ENCODE results near the gene CHSY1.

Gene CHSY1

DNA sequence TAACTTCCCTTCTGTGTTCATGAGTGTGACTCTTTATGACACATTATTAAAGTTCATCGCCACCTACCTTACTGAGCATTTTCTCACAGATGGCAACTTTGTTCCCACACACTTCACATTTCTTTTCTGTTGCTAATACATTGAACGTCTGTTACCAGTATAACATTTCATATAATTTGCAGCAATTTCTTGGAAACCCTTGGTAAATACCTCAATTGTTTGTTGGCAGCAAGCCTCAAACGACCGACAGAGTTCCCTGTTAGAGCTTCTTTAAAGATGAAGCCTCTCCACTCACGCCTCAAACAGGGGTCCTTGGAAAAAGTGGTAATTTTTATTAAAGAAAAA lies 3.2 kb upstream of the CHSY1 start:
- no peak overlapping the region for H3K4me3 ChIP-seq (ENCODE audit: low read length, poor library complexity, severe bottlenecking)
- H3K9ac ChIP-seq (ENCODE audit: low read depth, low read length, poor library complexity, severe bottlenecking) = peak overlapping the region; percentile 28
- no peaks in the 10 kb centered on the region for H3K9me3 ChIP-seq (ENCODE audit: insufficient read depth, low read depth, low read length)
- H3K27me3 ChIP-seq (ENCODE audit: insufficient read depth, low read length, poor library complexity, severe bottlenecking) = no peaks in the 10 kb centered on the region
- no peaks in the 10 kb centered on the region for H3K9me2 ChIP-seq (replicated peaks; ENCODE audit: low read depth, low read length)
- peaks cover 24% of the 10 kb centered on the region for H3K79me2 ChIP-seq (ENCODE audit: insufficient read depth, low read length)
- H3K36me3 ChIP-seq (ENCODE audit: insufficient read depth, low read length) = no peaks in the 10 kb centered on the region
- no peak overlapping the region for H2AFZ ChIP-seq (ENCODE audit: low read length)
- H3K4me1 ChIP-seq (ENCODE audit: insufficient read depth, low read length, poor library complexity, severe bottlenecking) = peaks cover 35% of the 10 kb centered on the region
- 0 out of 2 replicates have a peak, but pooled peaks cover 6% of the 10 kb centered on the region for H3F3A ChIP-seq (ENCODE audit: low read depth)
- H4K20me1 ChIP-seq (ENCODE audit: insufficient read depth, low read length, poor library complexity, severe bottlenecking) = peaks cover 10% of the 10 kb centered on the region
- peak overlapping the region; percentile 25 for H3K4me2 ChIP-seq (ENCODE audit: low read depth, low read length, poor library complexity, severe bottlenecking)
- TF ChIP-seq, protein P1, sequence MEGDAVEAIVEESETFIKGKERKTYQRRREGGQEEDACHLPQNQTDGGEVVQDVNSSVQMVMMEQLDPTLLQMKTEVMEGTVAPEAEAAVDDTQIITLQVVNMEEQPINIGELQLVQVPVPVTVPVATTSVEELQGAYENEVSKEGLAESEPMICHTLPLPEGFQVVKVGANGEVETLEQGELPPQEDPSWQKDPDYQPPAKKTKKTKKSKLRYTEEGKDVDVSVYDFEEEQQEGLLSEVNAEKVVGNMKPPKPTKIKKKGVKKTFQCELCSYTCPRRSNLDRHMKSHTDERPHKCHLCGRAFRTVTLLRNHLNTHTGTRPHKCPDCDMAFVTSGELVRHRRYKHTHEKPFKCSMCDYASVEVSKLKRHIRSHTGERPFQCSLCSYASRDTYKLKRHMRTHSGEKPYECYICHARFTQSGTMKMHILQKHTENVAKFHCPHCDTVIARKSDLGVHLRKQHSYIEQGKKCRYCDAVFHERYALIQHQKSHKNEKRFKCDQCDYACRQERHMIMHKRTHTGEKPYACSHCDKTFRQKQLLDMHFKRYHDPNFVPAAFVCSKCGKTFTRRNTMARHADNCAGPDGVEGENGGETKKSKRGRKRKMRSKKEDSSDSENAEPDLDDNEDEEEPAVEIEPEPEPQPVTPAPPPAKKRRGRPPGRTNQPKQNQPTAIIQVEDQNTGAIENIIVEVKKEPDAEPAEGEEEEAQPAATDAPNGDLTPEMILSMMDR (conservative IDR thresholded peaks at IDR 0.05; ENCODE audit: low read length) = no peak
- no peak for TF ChIP-seq EZH2phosphoT487 (IDR thresholded peaks at IDR 0.05; ENCODE audit: borderline replicate concordance)

GRCh38 chr15:101254157-101255050 lies 2.6 kb upstream of the CHSY1 start:
- TF ChIP-seq, protein P1 (conservative IDR thresholded peaks at IDR 0.05; ENCODE audit: low read length) = no peak
- TF ChIP-seq EZH2phosphoT487 (IDR thresholded peaks at IDR 0.05; ENCODE audit: borderline replicate concordance) = no peak
- Histone ChIP-seq H3K9me3 (ENCODE audit: insufficient read depth, low read depth, low read length) (no peaks in the 10 kb centered on the region), H2AFZ (ENCODE audit: low read length) (no peak overlapping the region), H3K36me3 (ENCODE audit: insufficient read depth, low read length) (no peaks in the 10 kb centered on the region), H4K20me1 (ENCODE audit: insufficient read depth, low read length, poor library complexity, severe bottlenecking) (peaks cover 16% of the 10 kb centered on the region), H3F3A (ENCODE audit: low read depth) (0 out of 2 replicates have a peak, but pooled peaks cover 6% of the 10 kb centered on the region), H3K4me3 (ENCODE audit: low read length, poor library complexity, severe bottlenecking) (no peak overlapping the region), H3K27me3 (ENCODE audit: insufficient read depth, low read length, poor library complexity, severe bottlenecking) (no peaks in the 10 kb centered on the region), H3K4me1 (ENCODE audit: insufficient read depth, low read length, poor library complexity, severe bottlenecking) (peaks cover 39% of the 10 kb centered on the region), H3K4me2 (ENCODE audit: low read depth, low read length, poor library complexity, severe bottlenecking) (peak overlapping the region; percentile 25), H3K9ac (ENCODE audit: low read depth, low read length, poor library complexity, severe bottlenecking) (peak overlapping the region; percentile 28), H3K9me2 (replicated peaks; ENCODE audit: low read depth, low read length) (no peaks in the 10 kb centered on the region), H3K79me2 (ENCODE audit: insufficient read depth, low read length) (peaks cover 30% of the 10 kb centered on the region)

DNA sequence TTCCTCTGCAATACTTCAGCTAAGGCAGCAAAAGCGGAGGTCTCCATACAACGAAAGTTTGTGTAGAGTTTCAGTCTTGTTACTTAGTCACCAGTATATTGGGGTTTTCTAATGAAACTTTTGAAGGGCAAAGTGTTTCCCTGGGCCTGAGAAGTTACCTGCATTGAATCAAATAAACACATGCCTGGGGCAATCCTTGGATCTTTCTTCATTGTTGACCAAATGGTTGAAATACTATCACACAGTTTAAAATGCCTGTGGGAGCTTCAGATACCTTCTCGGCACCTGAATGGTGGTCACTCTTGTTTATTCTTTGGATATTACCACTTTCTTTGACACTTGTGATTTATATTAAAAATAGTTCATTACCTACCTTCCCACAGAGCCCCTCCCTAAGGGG lies 988 bp upstream of the CHSY1 start:
- no peak for TF ChIP-seq EZH2phosphoT487 (IDR thresholded peaks at IDR 0.05; ENCODE audit: borderline replicate concordance)
- TF ChIP-seq, protein P1 (conservative IDR thresholded peaks at IDR 0.05; ENCODE audit: low read length) = no peak

More for the DNA sequence above, 988 bp upstream of the CHSY1 start:
- Histone ChIP-seq H3K9me2 (replicated peaks; ENCODE audit: low read depth, low read length) (no peaks in the 10 kb centered on the region), H3K4me1 (ENCODE audit: insufficient read depth, low read length, poor library complexity, severe bottlenecking) (peaks cover 51% of the 10 kb centered on the region), H3K4me2 (ENCODE audit: low read depth, low read length, poor library complexity, severe bottlenecking) (peak overlapping the region; percentile 83), H3K9me3 (ENCODE audit: insufficient read depth, low read depth, low read length) (no peaks in the 10 kb centered on the region), H4K20me1 (ENCODE audit: insufficient read depth, low read length, poor library complexity, severe bottlenecking) (peaks cover 29% of the 10 kb centered on the region), H3K9ac (ENCODE audit: low read depth, low read length, poor library complexity, severe bottlenecking) (peak overlapping the region; percentile 92), H3K79me2 (ENCODE audit: insufficient read depth, low read length) (peaks cover 46% of the 10 kb centered on the region), H3F3A (ENCODE audit: low read depth) (0 out of 2 replicates have a peak, but pooled peaks cover 6% of the 10 kb centered on the region), H2AFZ (ENCODE audit: low read length) (peak overlapping the region; percentile 96; the same call in 1 of the 2 replicates), H3K4me3 (ENCODE audit: low read length, poor library complexity, severe bottlenecking) (peak overlapping the region; percentile 94), H3K27me3 (ENCODE audit: insufficient read depth, low read length, poor library complexity, severe bottlenecking) (no peaks in the 10 kb centered on the region), H3K36me3 (ENCODE audit: insufficient read depth, low read length) (no peaks in the 10 kb centered on the region)
